Hindlimb muscle (tissue), 1 donor: Measurements from ENCODE around the gene STK38L. TPM values are rescaled to one million over a fixed set of nuclear protein-coding genes. Genes with fewer than 3 reads are reported as not detected.
"Not testable (repeated sequence)": the region's sequence is repeated elsewhere in the genome, so short reads cannot be mapped to it uniquely, and the experiment has no call there.

Source experiments
- DNase-seq: peaks from one replicate; pipeline ENCODE4 v3.0.0-alpha.2; 2013
- polyA plus RNA-seq: library from polyadenylated mRNA; unstranded; fragments of 120-200 nt; gene quantifications from one replicate; pipeline ENCODE4 v1.2.1, GENCODE V29; 2013; ENCODE audit not compliant: insufficient read length

Gene STK38L
- polyA plus RNA-seq, 1 donor = 26.1 TPM

DNA sequence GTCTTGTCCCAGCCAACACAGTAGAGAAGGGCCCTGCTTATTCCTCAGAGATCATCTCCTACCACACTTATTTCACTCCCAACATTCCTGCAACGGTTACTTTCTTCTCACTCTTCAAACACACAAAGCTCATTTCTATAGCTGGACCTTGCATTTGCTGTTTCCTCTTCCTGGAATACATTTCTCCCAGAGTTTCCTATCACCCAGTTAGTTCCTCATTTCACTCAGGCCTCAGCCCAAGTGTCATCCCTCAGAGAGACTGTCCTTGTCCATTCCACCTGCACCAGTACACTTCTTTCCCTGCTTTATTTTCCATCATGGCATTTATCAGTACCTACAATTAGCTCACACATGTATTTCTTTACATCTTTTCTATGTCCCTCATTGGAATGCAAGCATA is 14.7 kb upstream of the STK38L start:
- no peak for DNase-seq

DNA sequence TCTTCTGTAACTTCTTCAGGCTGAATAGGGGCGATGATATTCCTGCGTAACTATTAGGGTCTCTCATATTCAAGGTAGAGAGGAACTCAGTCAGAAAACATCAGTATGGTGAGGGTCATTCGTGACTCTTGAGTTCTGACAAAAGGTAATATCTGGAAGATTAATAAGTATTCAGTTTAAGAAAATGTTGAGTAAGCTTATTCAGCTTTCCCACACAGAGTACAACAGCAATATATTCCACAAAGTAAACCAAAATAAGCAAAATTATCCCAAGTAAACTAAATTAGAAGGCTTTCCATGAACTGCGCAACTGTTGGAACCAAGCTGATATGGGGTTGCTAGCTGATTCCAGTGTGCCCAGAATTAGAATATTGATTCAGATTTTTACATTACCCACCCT is 12.7 kb upstream of the STK38L start:
- not testable (repeated sequence) for DNase-seq

DNA sequence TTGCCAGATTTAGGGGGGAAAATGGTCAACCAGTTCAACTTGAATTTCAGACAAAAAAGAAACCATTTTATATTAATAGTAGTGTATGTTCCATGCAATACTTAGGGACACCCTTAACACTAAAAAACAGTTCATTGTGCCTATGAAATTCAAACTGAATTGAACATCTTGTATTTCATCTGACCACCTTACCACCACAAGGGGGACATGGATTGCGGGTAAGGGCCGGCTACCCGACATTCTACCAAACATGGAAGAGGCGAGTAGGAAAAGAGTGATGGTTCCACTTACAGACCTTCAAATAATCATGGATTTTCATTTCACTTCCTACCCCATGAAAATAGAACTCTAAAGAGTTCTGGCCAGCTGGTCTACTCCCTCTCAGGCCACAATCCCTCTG is 10.3 kb upstream of the STK38L start:
- no peak for DNase-seq

DNA sequence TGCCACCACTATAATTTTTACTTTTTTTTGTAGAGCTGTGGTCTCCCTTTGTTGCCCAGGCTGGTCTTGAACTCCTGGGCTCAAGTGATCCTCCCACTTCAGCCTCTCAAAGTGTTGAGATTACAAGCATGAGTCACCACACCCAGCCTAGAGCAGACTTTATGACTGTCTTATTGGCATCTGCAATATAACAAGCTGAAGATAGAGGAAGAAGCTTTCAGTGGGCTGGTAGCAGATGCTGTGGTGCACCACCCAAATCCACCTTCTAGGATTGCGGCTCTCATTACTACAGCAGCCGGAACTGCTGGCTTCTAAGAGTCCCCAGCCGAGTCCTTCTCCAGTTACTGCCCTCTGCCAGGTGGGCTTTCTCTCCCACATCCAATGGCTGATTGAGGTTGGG is 7.6 kb upstream of the STK38L start:
- DNase-seq = no peak

DNA sequence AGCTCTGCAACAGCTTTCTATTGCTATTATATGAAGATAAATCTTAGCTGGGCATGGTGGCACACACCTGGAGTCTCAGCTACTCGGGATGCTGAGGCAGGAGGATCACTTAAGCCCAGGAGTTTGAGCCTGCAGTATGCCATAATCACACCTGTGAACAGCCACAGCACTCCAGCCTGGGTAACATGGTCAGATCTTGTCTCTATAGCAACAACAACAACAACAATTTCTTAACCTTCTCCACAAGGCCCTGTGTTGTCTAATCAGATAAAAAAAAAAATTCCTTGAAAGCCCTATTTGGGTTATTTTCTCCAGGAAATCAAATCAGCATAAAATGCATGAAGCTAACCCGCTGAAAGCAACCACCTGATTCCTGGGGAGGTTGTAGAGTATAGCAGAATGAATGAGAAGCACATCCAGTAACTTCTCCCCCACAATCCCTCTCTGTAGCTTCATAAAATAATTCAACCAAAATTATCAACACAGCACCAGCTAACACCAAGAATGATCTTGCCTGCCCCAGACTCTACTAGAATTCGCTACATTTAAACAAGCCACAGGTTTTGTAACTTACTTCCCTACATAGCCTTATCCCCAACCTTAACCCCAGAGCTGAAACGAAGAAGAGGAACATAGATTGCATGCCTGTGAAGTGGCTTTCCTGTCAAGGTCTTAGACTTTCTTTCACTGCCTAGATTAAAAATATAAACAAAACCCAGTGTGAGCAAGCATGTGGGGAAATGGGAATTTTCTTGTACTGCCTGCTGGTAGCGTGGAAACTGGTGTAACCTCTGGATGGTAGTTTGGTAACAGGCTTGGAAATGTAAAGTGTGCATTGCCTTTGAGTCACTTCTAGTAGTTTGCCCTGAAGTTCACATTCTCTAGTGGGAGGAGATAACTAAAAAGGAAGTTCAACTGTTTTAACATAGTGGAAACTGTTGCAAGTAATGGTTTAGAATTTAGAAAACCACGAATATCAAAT is 6.0 kb upstream of the STK38L start:
- DNase-seq = no peak

DNA sequence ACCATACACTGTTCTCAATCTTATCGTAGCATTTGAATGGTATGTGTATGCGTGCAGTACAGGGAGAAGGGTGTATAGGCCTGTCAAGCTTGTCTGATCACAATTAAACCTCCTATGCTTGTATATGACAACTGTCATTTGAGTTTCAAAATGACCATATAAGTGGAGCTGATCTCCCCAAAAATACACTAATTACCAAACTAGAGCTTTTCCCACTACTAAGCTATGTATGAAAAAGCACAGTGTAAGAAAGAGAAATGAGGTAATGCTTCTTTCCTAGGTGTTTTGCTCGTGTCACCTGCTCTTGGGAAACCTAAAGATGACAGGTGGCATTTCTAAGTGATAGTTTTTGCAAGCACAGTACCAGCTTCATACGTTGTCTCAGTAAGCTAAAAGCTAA is 1.1 kb upstream of the STK38L start:
- DNase-seq = no peak

DNA sequence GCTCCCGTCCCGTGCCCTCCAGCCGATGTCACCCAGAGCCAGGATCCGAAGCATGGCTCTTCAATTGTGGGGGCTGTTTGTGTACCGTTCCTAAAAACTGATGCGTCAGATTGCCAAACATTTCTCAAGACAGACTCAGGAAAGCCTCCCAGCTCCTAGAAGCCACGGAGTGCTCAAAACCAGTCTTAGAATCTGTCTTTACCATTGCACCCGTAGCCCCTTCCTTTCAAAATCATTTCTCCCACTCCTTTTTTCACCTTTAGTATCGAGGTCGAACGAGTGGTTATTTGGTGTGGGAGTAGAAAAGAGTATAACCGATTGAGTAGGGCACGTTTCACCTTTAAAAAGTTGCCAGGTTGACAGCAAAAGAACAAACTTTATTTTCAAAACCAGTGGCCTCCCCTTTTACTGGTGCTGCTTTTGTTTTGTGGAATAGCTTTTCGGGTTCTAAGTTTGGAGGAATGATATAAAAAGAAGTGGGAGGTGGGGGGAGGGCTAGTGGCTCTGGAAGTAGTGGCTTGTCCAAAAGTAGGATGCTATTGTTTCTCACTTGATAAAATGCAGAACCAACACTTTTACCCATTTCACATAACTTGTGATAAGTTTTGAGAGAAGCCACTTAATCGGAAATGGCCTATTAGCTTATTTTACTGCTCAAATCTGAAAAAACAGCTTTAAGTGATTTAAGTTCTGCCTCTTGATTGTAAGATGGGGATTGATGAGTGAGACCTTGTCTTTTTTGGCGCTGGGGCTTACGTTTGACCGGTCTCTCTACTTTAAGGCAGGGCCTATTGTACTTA is 803 bp downstream of the STK38L start:
- peak; percentile 18 for DNase-seq

DNA sequence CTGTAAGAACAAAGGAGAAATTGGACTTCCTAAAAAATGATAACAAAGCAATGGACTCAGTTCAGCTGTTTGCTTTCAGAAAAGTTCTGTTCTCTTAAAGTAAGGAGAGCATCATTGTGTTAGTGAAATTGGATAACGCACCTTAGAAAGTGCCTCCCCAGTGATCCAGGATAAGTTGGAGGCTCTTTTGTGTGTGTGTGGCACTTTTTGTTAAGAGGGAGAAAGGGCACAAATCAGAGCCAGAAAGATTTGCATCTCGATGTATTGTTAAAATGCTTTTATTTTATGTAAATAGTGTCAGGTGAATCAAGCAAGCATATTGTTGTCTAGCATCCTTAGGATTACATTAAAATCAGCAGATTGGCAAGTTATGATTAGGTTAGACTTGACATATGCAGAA is 2.1 kb downstream of the STK38L start:
- DNase-seq = no peak

DNA sequence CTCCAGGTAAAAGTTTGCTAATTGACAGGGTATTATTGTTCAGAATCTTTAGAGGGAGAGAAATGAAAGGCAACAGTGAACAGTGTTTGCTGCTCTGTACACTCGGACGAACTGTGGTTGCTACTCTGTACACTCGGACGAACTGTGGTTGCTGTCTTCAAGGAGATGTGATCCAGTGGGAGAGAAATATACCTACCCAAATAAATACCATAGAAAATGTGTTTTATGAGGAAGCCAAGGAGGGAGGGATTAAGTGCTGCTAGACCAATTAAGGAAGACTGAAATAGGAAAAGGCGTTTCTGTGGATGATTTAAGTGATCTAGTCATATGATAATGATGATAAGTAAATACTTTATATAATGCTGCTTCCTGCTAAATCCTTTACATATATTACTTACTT is 2.7 kb downstream of the STK38L start:
- DNase-seq = no peak

DNA sequence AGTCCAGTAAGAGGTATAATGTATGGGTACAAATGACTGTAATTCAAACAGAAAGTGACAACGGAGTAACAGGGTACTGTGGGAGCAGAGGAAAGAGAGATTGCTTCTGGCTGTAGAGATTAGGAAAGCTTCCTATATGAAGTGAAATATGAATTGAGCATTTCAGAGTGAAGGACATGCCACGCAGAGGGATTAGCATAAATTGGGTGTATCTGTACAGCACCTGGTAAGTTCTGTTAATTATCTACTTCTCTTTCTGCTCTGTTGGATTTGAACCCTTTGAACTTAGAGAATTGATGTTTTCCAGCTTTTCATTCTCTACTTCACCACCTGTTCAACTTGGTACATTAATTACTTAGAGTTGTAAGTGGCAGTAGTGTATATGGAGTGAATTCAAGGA is 8.8 kb downstream of the STK38L start:
- DNase-seq = no peak

DNA sequence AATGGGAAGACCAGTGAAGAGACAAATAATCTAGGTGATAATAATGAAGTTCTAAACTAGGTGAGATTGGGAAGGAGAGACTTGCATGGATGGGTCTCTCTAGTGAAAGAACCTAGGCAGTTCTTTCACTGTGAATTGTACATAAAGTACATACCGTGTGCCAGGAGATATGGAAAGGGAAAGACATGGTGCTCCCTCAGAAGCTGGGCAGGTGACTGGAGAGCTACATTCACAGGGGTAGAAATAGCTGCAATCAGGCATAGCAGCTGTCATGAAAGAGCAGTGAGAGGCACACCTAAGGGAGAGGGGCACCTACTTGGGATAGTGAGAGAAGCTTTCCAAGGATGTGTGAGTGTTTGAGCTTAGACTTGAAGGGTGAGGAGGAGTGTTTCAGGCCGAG is 9.3 kb downstream of the STK38L start:
- no peak for DNase-seq

DNA sequence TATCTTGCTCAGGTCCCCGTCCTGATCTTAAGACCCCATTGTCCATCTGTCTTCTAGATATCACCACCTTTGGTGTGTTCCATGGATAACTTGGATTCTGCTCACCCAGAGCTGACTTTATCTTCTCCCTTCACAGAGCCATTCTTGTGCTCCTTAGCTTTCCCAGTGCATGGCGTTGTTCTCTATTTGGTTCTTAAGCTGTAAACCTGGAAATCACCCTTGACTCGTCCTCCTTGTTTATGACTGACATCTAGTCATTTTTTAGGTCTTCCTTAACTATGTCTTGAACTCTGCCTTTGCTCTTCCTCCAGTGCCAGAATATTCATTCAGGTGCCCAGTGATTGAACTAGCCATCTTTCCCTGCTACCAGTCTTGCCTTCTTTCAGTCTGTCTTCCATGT is 11.7 kb downstream of the STK38L start:
- DNase-seq = no peak

DNA sequence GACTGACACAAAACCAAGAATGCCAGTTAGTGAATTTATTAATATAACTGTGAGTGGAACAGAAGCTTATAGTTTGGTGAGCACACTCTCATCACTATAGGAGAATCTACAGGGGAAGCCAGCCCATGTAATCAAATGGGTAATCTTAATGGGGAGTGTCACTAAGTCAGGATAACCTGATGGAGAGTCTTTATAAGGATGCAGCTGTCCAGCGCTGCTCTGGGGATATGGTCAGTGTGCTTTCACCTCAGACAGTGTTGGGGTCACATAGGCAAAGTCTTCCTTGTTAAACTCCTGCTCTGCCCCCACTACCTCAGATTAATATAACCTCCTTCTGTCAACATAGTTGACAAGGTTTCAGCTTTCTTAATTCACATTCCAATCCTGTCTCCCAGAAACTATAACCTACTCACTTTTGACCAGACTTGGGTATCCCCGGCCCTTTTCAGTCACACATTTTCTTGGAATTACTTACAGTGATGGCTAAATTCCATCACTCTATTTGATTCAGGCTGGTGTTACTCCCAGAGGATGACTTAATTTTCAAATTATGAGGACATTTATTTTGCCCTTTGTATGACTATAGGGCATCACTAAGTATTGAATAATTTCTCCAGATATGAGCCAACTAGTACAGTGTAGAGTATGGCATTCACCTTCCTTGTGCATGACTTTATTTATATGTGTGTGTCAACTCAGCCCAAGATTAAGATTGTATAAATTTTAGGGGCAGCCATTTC is 13.2 kb downstream of the STK38L start:
- no peak for DNase-seq

DNA sequence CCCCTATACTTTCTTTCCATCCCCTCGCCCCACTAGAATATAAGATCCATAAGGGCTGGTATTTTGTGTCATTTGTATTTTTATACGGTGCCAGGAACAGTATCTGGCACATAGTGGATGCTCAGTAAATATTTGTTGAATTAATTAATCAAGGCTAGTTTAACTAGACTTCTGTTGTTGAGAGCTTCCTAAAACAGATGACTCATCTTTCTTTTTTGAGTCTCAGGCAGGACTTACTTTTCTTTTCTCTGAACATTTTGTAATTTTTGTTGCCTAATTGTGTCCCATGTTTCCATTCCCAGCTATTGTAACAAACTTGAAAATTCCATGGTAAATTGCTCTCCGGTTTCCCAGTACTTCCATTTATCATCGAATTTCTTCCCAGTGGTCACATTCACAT is 16.7 kb downstream of the STK38L start:
- no peak for DNase-seq

DNA sequence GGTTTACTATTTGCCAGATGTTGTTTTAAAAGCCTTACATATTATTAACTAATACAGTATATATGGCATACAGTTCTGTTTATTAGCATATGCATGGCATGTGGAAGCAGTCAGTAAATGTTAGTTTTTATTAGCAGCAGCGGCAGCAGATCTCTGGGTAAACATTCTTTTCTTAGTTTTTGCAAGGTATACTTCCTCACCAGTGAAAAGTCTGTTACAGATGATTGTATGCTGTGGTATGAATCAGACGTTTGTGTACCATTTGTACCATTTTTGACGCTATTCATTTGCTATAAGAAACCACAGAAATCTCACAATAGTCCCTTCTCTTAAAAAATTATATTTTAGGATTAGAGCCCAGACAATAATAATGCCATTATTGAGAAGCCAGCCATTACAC is 17.8 kb downstream of the STK38L start:
- no peak for DNase-seq

DNA sequence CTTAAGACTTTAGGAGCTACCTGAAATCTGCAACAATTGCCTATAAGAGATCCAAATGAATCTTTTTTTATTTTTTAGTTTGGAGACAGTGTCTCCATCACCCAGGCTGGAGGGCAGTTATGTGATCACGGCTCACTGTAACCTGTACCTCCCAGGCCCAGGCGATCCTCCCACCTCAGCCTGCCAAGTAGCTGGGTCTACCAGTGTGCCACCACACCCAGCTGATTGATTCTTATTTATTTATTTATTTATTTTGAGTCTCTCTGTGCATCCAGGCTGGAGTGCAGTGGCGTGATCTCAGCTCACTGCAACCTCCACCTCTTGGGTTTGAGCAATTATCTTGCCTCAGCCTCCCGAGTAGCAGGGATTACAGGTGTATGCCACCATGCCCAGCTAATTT is 26.1 kb downstream of the STK38L start:
- no peak for DNase-seq

DNA sequence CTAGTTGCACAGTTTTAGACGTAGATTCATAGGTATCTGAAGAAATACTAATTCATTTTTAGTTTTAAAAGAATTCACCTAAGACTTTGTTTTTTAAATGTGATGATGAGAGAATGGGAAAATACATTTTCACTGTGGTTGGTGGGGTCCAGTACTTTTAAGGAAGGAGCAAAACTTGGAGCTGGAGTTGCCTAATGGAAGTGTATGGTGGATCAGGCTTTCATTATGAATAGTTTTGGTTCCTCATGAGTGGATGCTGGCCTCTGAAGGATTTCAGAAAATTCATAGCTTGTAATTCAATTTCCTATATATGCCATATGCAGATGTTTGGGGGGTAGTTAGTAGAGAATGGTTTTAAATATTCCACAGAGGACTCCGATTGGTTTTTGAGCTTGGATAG is 27.1 kb downstream of the STK38L start:
- DNase-seq = no peak

DNA sequence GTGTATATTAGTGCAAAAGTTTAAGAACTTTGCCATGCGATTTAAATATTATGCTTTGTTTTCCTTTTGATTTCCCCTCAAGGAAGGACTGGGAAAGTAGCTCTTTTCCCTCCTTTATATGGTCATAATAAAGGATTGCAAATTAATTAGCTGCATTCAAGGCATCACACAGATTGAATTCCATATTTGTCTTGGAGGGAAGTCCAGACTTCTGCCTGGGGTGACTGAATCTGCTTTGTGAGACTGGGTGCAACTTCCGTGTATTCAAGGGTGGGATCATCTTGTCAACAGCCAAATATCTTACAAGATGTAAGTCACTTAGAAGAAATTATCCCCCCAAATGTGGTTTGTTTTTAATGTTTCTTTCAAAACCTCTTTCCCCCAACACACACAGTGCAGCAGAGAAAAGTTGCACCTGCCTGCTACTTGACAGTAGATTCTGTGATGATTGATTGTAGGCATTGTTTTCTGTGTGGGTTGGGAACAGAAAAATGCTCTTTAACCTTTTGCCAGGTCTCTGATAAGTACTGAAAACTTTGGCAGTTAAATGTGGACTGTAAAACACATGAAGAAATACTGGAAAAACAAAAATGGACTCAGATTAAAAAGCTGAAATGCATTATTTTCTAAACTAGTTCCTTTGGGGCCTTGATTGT is 28.4 kb downstream of the STK38L start:
- no peak for DNase-seq

DNA sequence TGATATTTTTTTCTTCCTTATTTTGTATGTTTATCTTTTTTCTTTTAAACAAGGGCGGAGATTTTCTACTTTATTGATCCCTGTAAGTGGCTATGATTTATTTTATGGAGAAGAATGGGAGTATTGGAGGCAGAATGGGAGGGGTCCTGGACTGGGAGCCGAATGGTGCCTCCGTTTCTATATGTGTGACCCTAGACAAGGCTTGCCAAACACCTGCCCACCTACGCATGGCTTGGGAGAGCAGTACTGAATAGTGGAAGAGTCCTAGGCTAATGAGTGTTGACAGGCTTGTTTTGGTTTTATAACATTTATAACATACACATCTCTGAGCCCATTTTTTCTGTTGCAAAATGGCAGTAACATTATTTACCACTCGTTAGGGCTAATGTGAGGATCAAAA is 29.0 kb downstream of the STK38L start:
- no peak for DNase-seq

DNA sequence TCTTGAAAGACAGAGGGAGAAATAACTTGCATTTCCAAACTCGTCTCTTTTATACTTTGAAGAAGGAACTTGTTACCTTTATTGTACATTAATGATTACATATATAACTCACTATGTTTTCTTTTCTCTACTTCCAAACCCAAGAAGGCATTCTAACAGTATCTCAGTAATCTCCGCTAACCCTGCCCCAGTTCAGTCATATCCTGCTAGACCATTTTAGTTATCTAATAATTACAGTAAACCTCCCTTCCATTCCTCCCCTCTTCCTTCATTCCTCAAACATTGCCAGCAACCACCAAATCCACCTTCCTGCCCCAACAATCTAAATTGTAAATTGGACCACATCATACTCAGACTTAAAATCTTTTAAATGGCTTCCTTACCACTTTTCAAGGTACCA is 30.6 kb downstream of the STK38L start:
- DNase-seq = no peak

DNA sequence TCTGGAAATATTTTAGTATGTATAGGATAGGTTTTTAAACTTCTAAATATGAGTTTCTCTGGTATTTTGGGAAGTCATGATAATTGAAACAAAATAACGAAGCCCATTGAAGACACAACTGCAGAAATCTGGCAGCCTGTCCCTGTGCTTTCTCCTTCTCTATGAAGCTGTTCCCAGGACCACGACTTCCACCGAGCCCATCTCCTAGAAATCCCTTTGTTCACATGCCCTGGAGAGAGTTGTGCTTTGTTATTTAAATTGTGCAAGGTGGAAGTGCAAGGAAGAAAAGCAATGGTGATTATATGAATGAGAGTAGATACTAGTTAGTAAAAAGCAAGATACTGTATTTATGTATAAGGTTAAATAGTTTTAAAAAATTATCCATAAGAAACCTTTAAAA is 32.2 kb downstream of the STK38L start:
- no peak for DNase-seq

DNA sequence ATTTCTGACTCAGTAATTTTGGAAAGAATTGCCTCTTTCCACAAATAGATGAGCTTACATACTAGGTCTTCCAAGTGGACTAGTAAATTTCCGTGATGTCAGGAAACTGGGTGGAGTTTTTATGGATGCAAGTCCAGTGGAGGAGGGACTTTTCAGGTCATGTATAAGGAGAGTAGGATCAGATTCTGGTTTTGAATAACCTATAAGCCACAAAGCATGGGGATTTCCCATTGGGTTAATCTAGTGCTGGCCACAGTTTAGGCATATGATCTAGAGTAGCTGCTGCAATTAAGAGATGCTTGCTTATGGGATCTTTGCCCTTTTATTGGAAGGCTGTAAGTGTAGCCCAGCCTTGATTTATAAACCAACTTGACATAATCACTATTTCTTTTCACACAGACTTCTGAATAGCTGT is 33.8 kb downstream of the STK38L start:
- peak; percentile 52 for DNase-seq

DNA sequence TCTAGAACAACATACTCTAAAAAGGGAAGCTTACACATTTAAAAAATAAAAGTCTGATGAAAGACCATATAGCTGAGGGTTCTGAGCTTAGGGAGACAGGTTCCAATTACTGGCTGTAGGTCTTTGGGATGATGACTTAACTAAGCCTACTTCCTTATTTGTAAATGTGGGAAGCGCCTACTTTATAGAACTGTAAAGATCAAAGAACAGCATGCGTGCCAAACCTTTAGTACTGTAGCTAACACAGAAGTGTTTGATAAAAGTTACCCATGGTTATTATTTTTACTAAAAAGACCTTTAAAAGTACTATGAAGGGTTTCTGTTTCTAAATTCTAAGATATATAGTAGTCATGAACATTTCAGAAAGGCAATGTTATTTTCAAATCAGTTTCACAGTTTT is 35.7 kb downstream of the STK38L start:
- DNase-seq = no peak
